Left lobe of liver (tissue), 2 donors: ENCODE data around the gene DNAH2. TPM values are rescaled to one million over a fixed set of nuclear protein-coding genes. Genes with fewer than 3 reads are reported as not detected.

Experiments used
- ATAC-seq: fragments of 200-7000 bp; cut with Tn5 transposase; one replicate; pipeline ENCODE4 v1.9.1; 2020; ENCODE audit warnings: mild to moderate bottlenecking, moderate library complexity
- DNase-seq: peaks from one replicate; pipeline ENCODE4 v3.0.0-alpha.2; 2020; ENCODE audit warnings: low spot score
- total RNA-seq: library from RNA; stranded (reverse); gene quantifications from one replicate; pipeline ENCODE4 v1.2.1, GENCODE V29; 2021
- donor health status: DM: no; HTN: no; CAD: no; lungs with moderate emphysema.
- donor health status: DM: no; HTN: yes; CAD: no.

The DNAH2 gene
- total RNA-seq: 0.15 TPM

GRCh38 chr17:7716901-7717755, at the start of gene DNAH2:
DNAH2 (plus strand) TSS chr17:7717744; CDS start chr17:7719735, 1,991 bp downstream.
- ATAC-seq: peak; percentile 88
- peak; percentile 58 for DNase-seq

GRCh38 chr17:7668482-7668881, 49.1 kb upstream of the DNAH2 start:
- DNase-seq: no peak
- no peak for ATAC-seq

- ATAC-seq (no peak), DNase-seq (no peak)
Observed at GRCh38 chr17:7673239-7673638, 44.3 kb upstream of the DNAH2 start.

- DNase-seq (no peak), ATAC-seq (no peak)
Observed at GRCh38 chr17:7674934-7675333, 42.6 kb upstream of the DNAH2 start.

- DNase-seq (no peak), ATAC-seq (no peak)
Observed at GRCh38 chr17:7676533-7676932, 41.0 kb upstream of the DNAH2 start.

GRCh38 chr17:7677388-7678067, 40.0 kb upstream of the DNAH2 start:
- no peak for DNase-seq
- no peak for ATAC-seq

- DNase-seq (no peak), ATAC-seq (no peak)
Observed at GRCh38 chr17:7684851-7685532, 32.6 kb upstream of the DNAH2 start.

- peak; percentile 94 for DNase-seq
- peak; percentile 76 for ATAC-seq
Observed at GRCh38 chr17:7685533-7686221, 31.9 kb upstream of the DNAH2 start.

GRCh38 chr17:7686222-7687071, 31.1 kb upstream of the DNAH2 start:
- ATAC-seq: peak; percentile 67
- peak; percentile 81 for DNase-seq

- ATAC-seq (peak; percentile 63), DNase-seq (peak; percentile 90)
Observed at GRCh38 chr17:7687072-7687907, 30.3 kb upstream of the DNAH2 start, which contains the start of gene TP53. TP53 (minus strand) TSS chr17:7687490; CDS start chr17:7676594, 10,896 bp downstream.

- ATAC-seq: peak; percentile 89
- DNase-seq: peak; percentile 98
Observed at GRCh38 chr17:7687908-7688807, 29.4 kb upstream of the DNAH2 start, which contains the start of gene WRAP53. WRAP53 (plus strand) TSS chr17:7688477; CDS start chr17:7688649, 172 bp downstream.

- DNase-seq: no peak
- ATAC-seq: no peak
Observed at GRCh38 chr17:7688808-7689316, 28.7 kb upstream of the DNAH2 start.

- ATAC-seq (no peak), DNase-seq (no peak)
Observed at GRCh38 chr17:7695586-7695985, 22.0 kb upstream of the DNAH2 start.

- ATAC-seq (no peak), DNase-seq (no peak)
Observed at GRCh38 chr17:7697828-7698588, 19.5 kb upstream of the DNAH2 start.

- DNase-seq (no peak), ATAC-seq (no peak)
Observed at GRCh38 chr17:7700510-7700909, 17.0 kb upstream of the DNAH2 start.

GRCh38 chr17:7701681-7702080, 15.9 kb upstream of the DNAH2 start:
- DNase-seq (no peak), ATAC-seq (no peak)

- DNase-seq: no peak
- no peak for ATAC-seq
Observed at GRCh38 chr17:7702776-7703175, 14.8 kb upstream of the DNAH2 start.
